HepG2 (cell line): ENCODE results near the gene SAMD4A. TPM values are rescaled to one million over a fixed set of nuclear protein-coding genes. Genes with fewer than 3 reads are reported as not detected.

Experiments used
- CCAR2 ChIP-seq: fragments of 200-400 bp; formaldehyde crosslinking; optimal IDR thresholded peaks from 2 replicates; pipeline ENCODE3; 2018; ENCODE audit warnings: low read depth, mild to moderate bottlenecking, low read length, moderate library complexity
- PAF1 ChIP-seq: IDR thresholded peaks from 2 replicates; pipeline ENCODE4 v1.6.1; 2016; ENCODE audit warnings: missing genetic modification reagents, missing compliant biosample characterization
- ZBTB43 ChIP-seq: sonication (generic); formaldehyde crosslinking; conservative IDR thresholded peaks from 2 replicates; pipeline ENCODE4 v1.4.0; 2020; ENCODE audit warnings: missing genetic modification reagents
- ZNF383 ChIP-seq: sonication (generic); formaldehyde crosslinking; IDR thresholded peaks from 2 replicates; pipeline ENCODE4 v1.4.0; 2020; ENCODE audit warnings: missing genetic modification reagents, mild to moderate bottlenecking, borderline replicate concordance
- ZSCAN25 ChIP-seq: sonication (generic); formaldehyde crosslinking; IDR thresholded peaks from 2 replicates; pipeline ENCODE4 v1.8.0; 2022; ENCODE audit warnings: mild to moderate bottlenecking, missing genetic modification reagents
- polyA plus RNA-seq, 8 experiments: library from polyadenylated mRNA; depleted of rRNA in 3 of 8; stranded (reverse) in 7 of 8; unstranded in 1 of 8; fragments of >200 nt; fragmentation: Illumina TruSeq in 4 of 8; extraction: Trizol in 4 of 8; gene quantifications; 2 replicates each; pipeline versions ENCODE4 v1.2.1 to v1.2.3, GENCODE V29; 2011 to 2016; ENCODE audit warnings: low read depth in 4 of 8, missing spikeins in 1 of 8, mixed read lengths in 1 of 8; ENCODE audit not compliant: insufficient read depth in 1 of 8
- total RNA-seq, 5 experiments: library from RNA; depleted of rRNA; stranded (reverse); fragments of >200 nt; fragmentation: Illumina TruSeq; extraction: Trizol; gene quantifications; 2 replicates each; pipeline ENCODE4 v1.2.3, GENCODE V29; 2016; ENCODE audit warnings: low read depth in 1 of 5
- TF ChIP-seq, protein P1 (sequence below): sonication (generic); formaldehyde crosslinking; IDR thresholded peaks from 2 replicates; pipeline ENCODE4 v1.5.1; 2020; ENCODE audit warnings: mild to moderate bottlenecking, missing genetic modification reagents, moderate library complexity
- TF ChIP-seq, protein P2 (sequence below): IDR thresholded peaks from 2 replicates; pipeline ENCODE4 v1.6.1; 2016; ENCODE audit warnings: low read depth, missing genetic modification reagents, missing compliant biosample characterization
- TF ChIP-seq, protein P3 (sequence below): sonication (generic); formaldehyde crosslinking; IDR thresholded peaks from 2 replicates; pipeline ENCODE4 v1.5.0; 2020; ENCODE audit warnings: mild to moderate bottlenecking, missing genetic modification reagents, moderate library complexity

The SAMD4A gene
- total and polyA plus RNA-seq, 2 of the 13 experiments (the other 11 are each of a cell fraction or from before 2014, with no cell fraction given), result 11.8 to 13.0 TPM

DNA sequence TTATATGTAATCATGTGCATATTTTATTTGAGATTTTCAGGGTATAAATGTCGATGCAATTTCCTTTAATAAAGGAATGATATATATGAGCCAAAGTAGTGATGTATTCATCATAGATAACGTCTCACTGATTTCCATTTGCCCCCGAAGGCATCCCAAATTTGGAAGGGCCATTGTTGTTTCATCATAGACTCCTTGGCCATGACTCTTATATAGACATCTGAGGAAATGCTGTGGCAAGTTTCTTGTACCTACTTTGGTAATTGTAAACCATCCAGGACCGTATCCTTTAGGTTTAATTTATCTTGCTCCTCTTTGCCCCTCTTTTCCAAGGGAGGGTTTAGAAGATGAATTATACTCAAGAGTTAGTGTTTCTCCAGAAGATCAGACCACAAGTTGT is 84.7 kb downstream of the SAMD4A start (continued):
- TF ChIP-seq, protein P1, sequence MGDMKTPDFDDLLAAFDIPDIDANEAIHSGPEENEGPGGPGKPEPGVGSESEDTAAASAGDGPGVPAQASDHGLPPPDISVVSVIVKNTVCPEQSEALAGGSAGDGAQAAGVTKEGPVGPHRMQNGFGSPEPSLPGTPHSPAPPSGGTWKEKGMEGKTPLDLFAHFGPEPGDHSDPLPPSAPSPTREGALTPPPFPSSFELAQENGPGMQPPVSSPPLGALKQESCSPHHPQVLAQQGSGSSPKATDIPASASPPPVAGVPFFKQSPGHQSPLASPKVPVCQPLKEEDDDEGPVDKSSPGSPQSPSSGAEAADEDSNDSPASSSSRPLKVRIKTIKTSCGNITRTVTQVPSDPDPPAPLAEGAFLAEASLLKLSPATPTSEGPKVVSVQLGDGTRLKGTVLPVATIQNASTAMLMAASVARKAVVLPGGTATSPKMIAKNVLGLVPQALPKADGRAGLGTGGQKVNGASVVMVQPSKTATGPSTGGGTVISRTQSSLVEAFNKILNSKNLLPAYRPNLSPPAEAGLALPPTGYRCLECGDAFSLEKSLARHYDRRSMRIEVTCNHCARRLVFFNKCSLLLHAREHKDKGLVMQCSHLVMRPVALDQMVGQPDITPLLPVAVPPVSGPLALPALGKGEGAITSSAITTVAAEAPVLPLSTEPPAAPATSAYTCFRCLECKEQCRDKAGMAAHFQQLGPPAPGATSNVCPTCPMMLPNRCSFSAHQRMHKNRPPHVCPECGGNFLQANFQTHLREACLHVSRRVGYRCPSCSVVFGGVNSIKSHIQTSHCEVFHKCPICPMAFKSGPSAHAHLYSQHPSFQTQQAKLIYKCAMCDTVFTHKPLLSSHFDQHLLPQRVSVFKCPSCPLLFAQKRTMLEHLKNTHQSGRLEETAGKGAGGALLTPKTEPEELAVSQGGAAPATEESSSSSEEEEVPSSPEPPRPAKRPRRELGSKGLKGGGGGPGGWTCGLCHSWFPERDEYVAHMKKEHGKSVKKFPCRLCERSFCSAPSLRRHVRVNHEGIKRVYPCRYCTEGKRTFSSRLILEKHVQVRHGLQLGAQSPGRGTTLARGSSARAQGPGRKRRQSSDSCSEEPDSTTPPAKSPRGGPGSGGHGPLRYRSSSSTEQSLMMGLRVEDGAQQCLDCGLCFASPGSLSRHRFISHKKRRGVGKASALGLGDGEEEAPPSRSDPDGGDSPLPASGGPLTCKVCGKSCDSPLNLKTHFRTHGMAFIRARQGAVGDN (CRISPR knock-in tag), result no peak
- no peak for TF ChIP-seq ZBTB43 (CRISPR knock-in tag)
- no peak for TF ChIP-seq ZNF383 (CRISPR knock-in tag)
- no peak for TF ChIP-seq PAF1
- TF ChIP-seq, protein P2, sequence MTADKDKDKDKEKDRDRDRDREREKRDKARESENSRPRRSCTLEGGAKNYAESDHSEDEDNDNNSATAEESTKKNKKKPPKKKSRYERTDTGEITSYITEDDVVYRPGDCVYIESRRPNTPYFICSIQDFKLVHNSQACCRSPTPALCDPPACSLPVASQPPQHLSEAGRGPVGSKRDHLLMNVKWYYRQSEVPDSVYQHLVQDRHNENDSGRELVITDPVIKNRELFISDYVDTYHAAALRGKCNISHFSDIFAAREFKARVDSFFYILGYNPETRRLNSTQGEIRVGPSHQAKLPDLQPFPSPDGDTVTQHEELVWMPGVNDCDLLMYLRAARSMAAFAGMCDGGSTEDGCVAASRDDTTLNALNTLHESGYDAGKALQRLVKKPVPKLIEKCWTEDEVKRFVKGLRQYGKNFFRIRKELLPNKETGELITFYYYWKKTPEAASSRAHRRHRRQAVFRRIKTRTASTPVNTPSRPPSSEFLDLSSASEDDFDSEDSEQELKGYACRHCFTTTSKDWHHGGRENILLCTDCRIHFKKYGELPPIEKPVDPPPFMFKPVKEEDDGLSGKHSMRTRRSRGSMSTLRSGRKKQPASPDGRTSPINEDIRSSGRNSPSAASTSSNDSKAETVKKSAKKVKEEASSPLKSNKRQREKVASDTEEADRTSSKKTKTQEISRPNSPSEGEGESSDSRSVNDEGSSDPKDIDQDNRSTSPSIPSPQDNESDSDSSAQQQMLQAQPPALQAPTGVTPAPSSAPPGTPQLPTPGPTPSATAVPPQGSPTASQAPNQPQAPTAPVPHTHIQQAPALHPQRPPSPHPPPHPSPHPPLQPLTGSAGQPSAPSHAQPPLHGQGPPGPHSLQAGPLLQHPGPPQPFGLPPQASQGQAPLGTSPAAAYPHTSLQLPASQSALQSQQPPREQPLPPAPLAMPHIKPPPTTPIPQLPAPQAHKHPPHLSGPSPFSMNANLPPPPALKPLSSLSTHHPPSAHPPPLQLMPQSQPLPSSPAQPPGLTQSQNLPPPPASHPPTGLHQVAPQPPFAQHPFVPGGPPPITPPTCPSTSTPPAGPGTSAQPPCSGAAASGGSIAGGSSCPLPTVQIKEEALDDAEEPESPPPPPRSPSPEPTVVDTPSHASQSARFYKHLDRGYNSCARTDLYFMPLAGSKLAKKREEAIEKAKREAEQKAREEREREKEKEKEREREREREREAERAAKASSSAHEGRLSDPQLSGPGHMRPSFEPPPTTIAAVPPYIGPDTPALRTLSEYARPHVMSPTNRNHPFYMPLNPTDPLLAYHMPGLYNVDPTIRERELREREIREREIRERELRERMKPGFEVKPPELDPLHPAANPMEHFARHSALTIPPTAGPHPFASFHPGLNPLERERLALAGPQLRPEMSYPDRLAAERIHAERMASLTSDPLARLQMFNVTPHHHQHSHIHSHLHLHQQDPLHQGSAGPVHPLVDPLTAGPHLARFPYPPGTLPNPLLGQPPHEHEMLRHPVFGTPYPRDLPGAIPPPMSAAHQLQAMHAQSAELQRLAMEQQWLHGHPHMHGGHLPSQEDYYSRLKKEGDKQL (CRISPR knock-in tag), result no peak
- TF ChIP-seq ZSCAN25 (CRISPR knock-in tag), result no peak
- TF ChIP-seq, protein P3, sequence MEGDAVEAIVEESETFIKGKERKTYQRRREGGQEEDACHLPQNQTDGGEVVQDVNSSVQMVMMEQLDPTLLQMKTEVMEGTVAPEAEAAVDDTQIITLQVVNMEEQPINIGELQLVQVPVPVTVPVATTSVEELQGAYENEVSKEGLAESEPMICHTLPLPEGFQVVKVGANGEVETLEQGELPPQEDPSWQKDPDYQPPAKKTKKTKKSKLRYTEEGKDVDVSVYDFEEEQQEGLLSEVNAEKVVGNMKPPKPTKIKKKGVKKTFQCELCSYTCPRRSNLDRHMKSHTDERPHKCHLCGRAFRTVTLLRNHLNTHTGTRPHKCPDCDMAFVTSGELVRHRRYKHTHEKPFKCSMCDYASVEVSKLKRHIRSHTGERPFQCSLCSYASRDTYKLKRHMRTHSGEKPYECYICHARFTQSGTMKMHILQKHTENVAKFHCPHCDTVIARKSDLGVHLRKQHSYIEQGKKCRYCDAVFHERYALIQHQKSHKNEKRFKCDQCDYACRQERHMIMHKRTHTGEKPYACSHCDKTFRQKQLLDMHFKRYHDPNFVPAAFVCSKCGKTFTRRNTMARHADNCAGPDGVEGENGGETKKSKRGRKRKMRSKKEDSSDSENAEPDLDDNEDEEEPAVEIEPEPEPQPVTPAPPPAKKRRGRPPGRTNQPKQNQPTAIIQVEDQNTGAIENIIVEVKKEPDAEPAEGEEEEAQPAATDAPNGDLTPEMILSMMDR (CRISPR knock-in tag), result no peak
- no peak for TF ChIP-seq CCAR2
